RWPE2 (cell line): ENCODE data around the gene CCDC183.

Experiments used
- ATAC-seq: fragments of 200-7000 bp; cut with Tn5 transposase; 3 replicates; pipeline ENCODE4 v1.9.1; 2021; ENCODE audit warnings: low read depth
- DNase-seq: peaks from one replicate; pipeline ENCODE4 v3.0.0-alpha.2; 2020; ENCODE audit warnings: low spot score
- H3K27ac ChIP-seq: fragments of 450-650 bp; 2 replicates; pipeline ENCODE4 v1.5.1; 2017; ENCODE audit warnings: mild to moderate bottlenecking; ENCODE audit not compliant: poor library complexity, severe bottlenecking
- H3K27me3 ChIP-seq: fragments of 250-450 bp; sonication (Bioruptor Pico); 2 replicates; pipeline ENCODE4 v1.5.1; 2021; ENCODE audit warnings: mild to moderate bottlenecking, moderate library complexity; ENCODE audit not compliant: insufficient read depth, poor library complexity, severe bottlenecking
- H3K36me3 ChIP-seq: fragments of 250-450 bp; sonication (Bioruptor Pico); 2 replicates; pipeline ENCODE4 v1.5.1; 2020; ENCODE audit warnings: low read depth, mild to moderate bottlenecking, moderate library complexity
- H3K4me1 ChIP-seq: fragments of 250-450 bp; sonication (Bioruptor Pico); 2 replicates; pipeline ENCODE4 v1.5.1; 2021; ENCODE audit warnings: mild to moderate bottlenecking, moderate library complexity; ENCODE audit not compliant: insufficient read depth, poor library complexity, severe bottlenecking
- H3K4me3 ChIP-seq: fragments of 250-450 bp; sonication (Bioruptor Pico); 2 replicates; pipeline ENCODE4 v1.5.1; 2021; ENCODE audit warnings: mild to moderate bottlenecking, moderate library complexity; ENCODE audit not compliant: severe bottlenecking
- H3K9me3 ChIP-seq: fragments of 250-450 bp; sonication (Bioruptor Pico); 2 replicates; pipeline ENCODE4 v1.5.1; 2021; ENCODE audit warnings: mild to moderate bottlenecking, moderate library complexity; ENCODE audit not compliant: severe bottlenecking
- CTCF ChIP-seq: fragments of 450-650 bp; IDR thresholded peaks from one replicate; pipeline ENCODE4 v1.5.1; 2017; ENCODE audit warnings: mild to moderate bottlenecking, moderate library complexity; ENCODE audit not compliant: poor library complexity, severe bottlenecking

The CCDC183 gene

GRCh38 chr9:136756836-136757235 is 39.3 kb upstream of the CCDC183 start:
- ATAC-seq (no peak), DNase-seq (no peak)
- no peaks in the 10 kb centered on the region for H3K4me1 ChIP-seq
- H3K36me3 ChIP-seq, result no peaks in the 10 kb centered on the region
- H3K27me3 ChIP-seq, result no peaks in the 10 kb centered on the region
- H3K9me3 ChIP-seq, result no peaks in the 10 kb centered on the region
- no peak for TF ChIP-seq CTCF
- H3K27ac ChIP-seq, result no peak overlapping the region
- H3K4me3 ChIP-seq, result no peak overlapping the region

- H3K36me3 ChIP-seq, result no peaks in the 10 kb centered on the region
- H3K9me3 ChIP-seq, result no peaks in the 10 kb centered on the region
- no peaks in the 10 kb centered on the region for H3K27me3 ChIP-seq
- H3K27ac ChIP-seq, result no peak overlapping the region
- no peak for TF ChIP-seq CTCF
- DNase-seq (no peak), ATAC-seq (no peak)
- H3K4me3 ChIP-seq, result no peak overlapping the region
- H3K4me1 ChIP-seq, result no peaks in the 10 kb centered on the region
These were observed 38.8 kb upstream of the CCDC183 start for GRCh38 chr9:136757328-136757727.

DNA sequence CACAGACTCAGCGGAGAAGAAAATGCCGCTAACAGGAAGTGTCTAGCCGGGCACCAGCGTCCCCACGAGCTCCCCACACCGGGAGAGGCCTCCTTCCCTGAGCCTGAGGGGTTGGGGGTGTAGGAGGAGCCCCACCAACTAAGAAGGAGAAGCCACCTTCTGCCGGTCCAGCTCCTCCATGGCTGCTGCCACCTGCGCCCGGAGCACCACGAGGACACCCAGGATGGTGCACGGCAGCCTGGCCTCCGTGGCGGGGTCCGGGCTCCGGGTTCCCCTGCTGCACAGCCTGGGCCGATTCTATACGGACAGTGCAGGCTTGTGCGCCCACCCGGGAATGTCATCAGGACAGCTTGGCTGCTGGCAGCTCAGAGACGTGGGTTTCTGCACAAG is 38.4 kb upstream of the CCDC183 start:
- ATAC-seq (no peak), DNase-seq (no peak)
- no peak for TF ChIP-seq CTCF
- H3K27me3 ChIP-seq, result no peaks in the 10 kb centered on the region
- H3K36me3 ChIP-seq, result no peaks in the 10 kb centered on the region
- no peaks in the 10 kb centered on the region for H3K4me1 ChIP-seq
- H3K9me3 ChIP-seq, result no peaks in the 10 kb centered on the region
- no peak overlapping the region for H3K27ac ChIP-seq
- no peak overlapping the region for H3K4me3 ChIP-seq

GRCh38 chr9:136759001-136759400 is 37.1 kb upstream of the CCDC183 start:
- no peak overlapping the region for H3K4me3 ChIP-seq
- H3K36me3 ChIP-seq, result no peaks in the 10 kb centered on the region
- H3K27me3 ChIP-seq, result no peaks in the 10 kb centered on the region
- no peaks in the 10 kb centered on the region for H3K9me3 ChIP-seq
- H3K4me1 ChIP-seq, result no peaks in the 10 kb centered on the region
- DNase-seq, result peak; percentile 38
- H3K27ac ChIP-seq, result no peak overlapping the region
- ATAC-seq, result no peak
- TF ChIP-seq CTCF, result no peak

DNA sequence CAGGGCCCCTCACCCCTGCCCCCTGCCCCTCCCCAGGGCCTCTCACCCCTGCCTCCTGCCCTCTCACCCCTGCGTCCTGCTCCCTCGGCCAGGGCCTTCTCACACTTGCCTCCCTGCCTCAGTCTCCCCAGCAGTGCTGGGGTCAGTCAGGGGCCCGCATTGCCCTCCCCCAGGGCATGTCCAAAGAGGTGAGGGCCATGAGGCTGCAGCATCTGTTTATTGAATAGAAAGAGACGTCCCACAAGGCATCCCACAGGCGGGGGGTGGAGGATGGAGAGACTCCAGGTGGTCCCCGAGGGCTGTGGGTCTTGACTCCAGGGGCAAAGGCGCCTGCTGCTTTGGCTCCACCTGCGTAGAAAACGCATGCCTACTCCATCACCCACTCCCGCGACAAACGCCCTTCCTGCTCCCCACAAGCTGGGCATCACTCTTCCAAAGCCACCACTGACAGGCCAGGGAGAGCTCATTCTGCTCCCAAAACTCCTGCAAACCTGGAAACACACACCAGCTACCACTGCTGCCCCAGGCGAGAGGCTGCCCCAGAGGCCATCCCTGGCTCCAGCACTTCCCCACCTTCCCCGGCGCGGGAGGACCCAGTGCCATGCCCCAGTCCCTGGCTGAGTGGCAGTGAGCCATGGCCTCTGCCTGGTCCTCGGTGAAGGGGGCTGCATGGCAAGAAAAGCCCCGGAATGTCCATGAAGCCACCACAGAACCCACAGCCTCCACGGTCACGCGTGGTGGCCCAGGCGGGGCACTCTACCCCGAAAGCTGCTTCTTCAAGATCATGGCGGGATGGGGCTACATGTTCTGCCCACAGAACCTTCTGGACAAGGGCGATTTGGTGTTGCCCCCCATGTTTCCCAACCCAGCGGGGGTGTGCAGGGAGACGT is 36.5 kb upstream of the CCDC183 start:
- Histone ChIP-seq H3K36me3 (no peaks in the 10 kb centered on the region), H3K4me1 (no peaks in the 10 kb centered on the region), H3K27me3 (no peaks in the 10 kb centered on the region), H3K4me3 (no peak overlapping the region), H3K27ac (no peak overlapping the region), H3K9me3 (no peaks in the 10 kb centered on the region)
- TF ChIP-seq CTCF, result no peak
- peak; percentile 62 for DNase-seq
- no peak for ATAC-seq
